ENCODE measurements around the gene PTOV1. TPM values are rescaled to one million over a fixed set of nuclear protein-coding genes. Genes with fewer than 3 reads are reported as not detected.

PTOV1 gene
- total RNA-seq, 1 experiment from 2014 or later = 114 TPM

- Histone ChIP-seq H3K36me3 (ENCODE audit: control insufficient read depth, insufficient read depth, low read length) (no peaks in the 10 kb centered on the region), H3K9me3 (ENCODE audit: control insufficient read depth, insufficient read depth, low read depth, low read length) (no peaks in the 10 kb centered on the region)
Measured at GRCh38 chr19:49884760-49885159, 33.8 kb downstream of the PTOV1 start.

GRCh38 chr19:49887037-49887664, 36.2 kb downstream of the PTOV1 start:
- no peaks in the 10 kb centered on the region for H3K27me3 ChIP-seq (ENCODE audit: control insufficient read depth, insufficient read depth, low read length)
- POLR2A ChIA-PET = no interaction called here

More at GRCh38 chr19:49884760-49885159, 33.8 kb downstream of the PTOV1 start:
- Histone ChIP-seq H3K4me3 (ENCODE audit: low read depth in 2 of 2, low read length in 2 of 2) (no peak overlapping the region), H3K27ac (ENCODE audit: low read length) (no peak overlapping the region), H3K27me3 (ENCODE audit: control insufficient read depth, insufficient read depth, low read length) (no peaks in the 10 kb centered on the region), H3K4me1 (ENCODE audit: control insufficient read depth, insufficient read depth, low read length) (no peaks in the 10 kb centered on the region)
- ATAC-seq = no peak
- no TSS peak for BruUV-seq (replicated peaks)
- CTCF ChIA-PET = no interaction called here
- intact Hi-C loops (cut with micrococcal nuclease; ENCODE audit: unreplicated experiment) = no loop called here
- in situ Hi-C loops (cut with HindIII; ENCODE audit: low pct_unique_long_range_greater_than_20kb, low sequenced_read_pairs) = no loop called here
- POLR2A ChIA-PET = no interaction called here
- no peak for DNase-seq (ENCODE audit: low read depth, low spot score)
- TF ChIP-seq POLR2AphosphoS5 (IDR thresholded peaks at IDR 0.05; ENCODE audit: low read depth, low read length) (no peak), TCF7L2 (IDR thresholded peaks at IDR 0.05; ENCODE audit: low read depth, low read length) (no peak), CTCF (IDR thresholded peaks at IDR 0.05) (no peak), REST (IDR thresholded peaks at IDR 0.05; ENCODE audit: insufficient read depth in 1 of 2, low read depth in 2 of 2, low read length in 1 of 2) (no peak), SIN3A (IDR thresholded peaks at IDR 0.05; ENCODE audit: borderline replicate concordance, insufficient read depth, low read depth, low read length) (no peak)

More at GRCh38 chr19:49887037-49887664, 36.2 kb downstream of the PTOV1 start:
- Histone ChIP-seq H3K4me1 (ENCODE audit: control insufficient read depth, insufficient read depth, low read length) (no peaks in the 10 kb centered on the region), H3K27ac (ENCODE audit: low read length) (no peak overlapping the region), H3K36me3 (ENCODE audit: control insufficient read depth, insufficient read depth, low read length) (no peaks in the 10 kb centered on the region), H3K4me3 (ENCODE audit: low read depth in 2 of 2, low read length in 2 of 2) (no peak overlapping the region), H3K9me3 (ENCODE audit: control insufficient read depth, insufficient read depth, low read depth, low read length) (no peaks in the 10 kb centered on the region)
- ATAC-seq (no peak), DNase-seq (ENCODE audit: low read depth, low spot score) (no peak)
- no TSS peak for BruUV-seq (replicated peaks)
- in situ Hi-C loops (cut with HindIII; ENCODE audit: low pct_unique_long_range_greater_than_20kb, low sequenced_read_pairs) (no loop called here), intact Hi-C loops (cut with micrococcal nuclease; ENCODE audit: unreplicated experiment) (no loop called here)
- TF ChIP-seq CTCF (IDR thresholded peaks at IDR 0.05) (no peak), SIN3A (IDR thresholded peaks at IDR 0.05; ENCODE audit: borderline replicate concordance, insufficient read depth, low read depth, low read length) (no peak), POLR2AphosphoS5 (IDR thresholded peaks at IDR 0.05; ENCODE audit: low read depth, low read length) (no peak), REST (IDR thresholded peaks at IDR 0.05; ENCODE audit: insufficient read depth in 1 of 2, low read depth in 2 of 2, low read length in 1 of 2) (no peak), TCF7L2 (IDR thresholded peaks at IDR 0.05; ENCODE audit: low read depth, low read length) (no peak)
- CTCF ChIA-PET = no interaction called here
